Muscle layer of duodenum (tissue), 2 donors: Measurements from ENCODE around the gene DNM3.

Source experiments
- H3K27ac ChIP-seq: one replicate; pipeline ENCODE4 v1.7.0; 2013; ENCODE audit warnings: mild to moderate bottlenecking, low read length
- H3K27me3 ChIP-seq: one replicate; pipeline ENCODE4 v1.7.0; 2013; ENCODE audit warnings: low read depth, mild to moderate bottlenecking, control low read depth, low read length
- H3K36me3 ChIP-seq, 2 donors: one replicate each; pipeline ENCODE4 v1.7.0; 2013; ENCODE audit warnings: low read length in 2 of 2, control low read depth in 1 of 2, mild to moderate bottlenecking in 1 of 2; ENCODE audit not compliant: insufficient read depth in 2 of 2, control insufficient read depth in 1 of 2
- H3K4me1 ChIP-seq, 2 donors: one replicate each; pipeline ENCODE4 v1.7.0; 2013; ENCODE audit warnings: low read length in 2 of 2, mild to moderate bottlenecking in 2 of 2, control low read depth in 1 of 2, moderate library complexity in 1 of 2; ENCODE audit not compliant: insufficient read depth in 2 of 2, control insufficient read depth in 1 of 2
- H3K4me3 ChIP-seq, 2 donors: one replicate each; pipeline ENCODE4 v1.7.0; 2013; ENCODE audit warnings: low read length in 2 of 2, low read depth in 1 of 2, mild to moderate bottlenecking in 1 of 2
- H3K9me3 ChIP-seq, 2 donors: one replicate each; pipeline ENCODE4 v1.7.0; 2013; ENCODE audit warnings: low read length in 2 of 2, control low read depth in 1 of 2, mild to moderate bottlenecking in 1 of 2; ENCODE audit not compliant: control insufficient read depth in 1 of 2
- donor health status: healthy.

DNM3 gene

GRCh38 chr1:172269644-172270043, 428.3 kb downstream of the DNM3 start:
- no peaks in the 10 kb centered on the region for H3K36me3 ChIP-seq
- H3K4me1 ChIP-seq, result peaks cover 7 to 11% of the 10 kb centered on the region in 2 donors
- peak overlapping the region; percentile 18 for H3K27ac ChIP-seq
- no peak overlapping the region for H3K4me3 ChIP-seq
- H3K27me3 ChIP-seq, result no peaks in the 10 kb centered on the region
- H3K9me3 ChIP-seq, result no peaks in the 10 kb centered on the region

GRCh38 chr1:172270605-172271004, 429.3 kb downstream of the DNM3 start:
- peaks cover 7 to 11% of the 10 kb centered on the region in 2 donors for H3K4me1 ChIP-seq
- no peaks in the 10 kb centered on the region for H3K9me3 ChIP-seq
- H3K27ac ChIP-seq, result no peak overlapping the region
- no peaks in the 10 kb centered on the region for H3K27me3 ChIP-seq
- H3K36me3 ChIP-seq, result no peaks in the 10 kb centered on the region
- no peak overlapping the region for H3K4me3 ChIP-seq

- H3K27me3 ChIP-seq, result no peaks in the 10 kb centered on the region
- H3K36me3 ChIP-seq, result no peaks in the 10 kb centered on the region
- no peak overlapping the region for H3K27ac ChIP-seq
- no peak overlapping the region for H3K4me3 ChIP-seq
- no peaks in the 10 kb centered on the region for H3K9me3 ChIP-seq
- peaks cover 7 to 11% of the 10 kb centered on the region in 2 donors for H3K4me1 ChIP-seq
Observed at GRCh38 chr1:172272087-172272486, 430.8 kb downstream of the DNM3 start.

- H3K27me3 ChIP-seq, result no peaks in the 10 kb centered on the region
- H3K36me3 ChIP-seq, result no peaks in the 10 kb centered on the region
- no peak overlapping the region for H3K4me3 ChIP-seq
- H3K4me1 ChIP-seq, result peaks cover 7 to 11% of the 10 kb centered on the region in 2 donors
- no peaks in the 10 kb centered on the region for H3K9me3 ChIP-seq
- H3K27ac ChIP-seq, result no peak overlapping the region
Observed at GRCh38 chr1:172273647-172274396, 432.5 kb downstream of the DNM3 start.

- H3K9me3 ChIP-seq, result no peaks in the 10 kb centered on the region
- peaks cover 0 to 5% of the 10 kb centered on the region in 2 donors for H3K4me1 ChIP-seq
- no peaks in the 10 kb centered on the region for H3K36me3 ChIP-seq
- no peaks in the 10 kb centered on the region for H3K27me3 ChIP-seq
- H3K4me3 ChIP-seq, result no peak overlapping the region
- no peak overlapping the region for H3K27ac ChIP-seq
Observed at GRCh38 chr1:172275478-172275877, 434.2 kb downstream of the DNM3 start.

- Histone ChIP-seq H3K4me3 (no peak overlapping the region), H3K9me3 (no peaks in the 10 kb centered on the region), H3K36me3 (no peaks in the 10 kb centered on the region), H3K27ac (no peak overlapping the region), H3K27me3 (no peaks in the 10 kb centered on the region), H3K4me1 (no peaks in the 10 kb centered on the region)
Observed at GRCh38 chr1:172276120-172276818, 435.0 kb downstream of the DNM3 start.

GRCh38 chr1:172277275-172277674, 436.0 kb downstream of the DNM3 start:
- Histone ChIP-seq H3K27ac (no peak overlapping the region), H3K27me3 (no peaks in the 10 kb centered on the region), H3K4me3 (no peak overlapping the region), H3K4me1 (no peaks in the 10 kb centered on the region), H3K36me3 (no peaks in the 10 kb centered on the region), H3K9me3 (no peaks in the 10 kb centered on the region)

- no peaks in the 10 kb centered on the region for H3K27me3 ChIP-seq
- H3K4me3 ChIP-seq, result no peak overlapping the region
- H3K27ac ChIP-seq, result no peak overlapping the region
- H3K36me3 ChIP-seq, result no peaks in the 10 kb centered on the region
- H3K4me1 ChIP-seq, result no peaks in the 10 kb centered on the region
- H3K9me3 ChIP-seq, result no peaks in the 10 kb centered on the region
Observed at GRCh38 chr1:172277989-172278388, 436.7 kb downstream of the DNM3 start.

- no peak overlapping the region for H3K4me3 ChIP-seq
- no peaks in the 10 kb centered on the region for H3K9me3 ChIP-seq
- no peaks in the 10 kb centered on the region for H3K36me3 ChIP-seq
- H3K4me1 ChIP-seq, result no peaks in the 10 kb centered on the region
- H3K27me3 ChIP-seq, result no peaks in the 10 kb centered on the region
- H3K27ac ChIP-seq, result no peak overlapping the region
Observed at GRCh38 chr1:172278478-172278877, 437.2 kb downstream of the DNM3 start.

GRCh38 chr1:172279939-172280636, 438.8 kb downstream of the DNM3 start:
- Histone ChIP-seq H3K4me1 (no peaks in the 10 kb centered on the region), H3K9me3 (no peaks in the 10 kb centered on the region), H3K4me3 (no peak overlapping the region), H3K27me3 (no peaks in the 10 kb centered on the region), H3K27ac (no peak overlapping the region), H3K36me3 (no peaks in the 10 kb centered on the region)

GRCh38 chr1:172283766-172284165, 442.5 kb downstream of the DNM3 start:
- Histone ChIP-seq H3K36me3 (no peaks in the 10 kb centered on the region), H3K4me1 (peaks cover 0 to 5% of the 10 kb centered on the region in 2 donors), H3K27ac (no peak overlapping the region), H3K27me3 (no peaks in the 10 kb centered on the region), H3K9me3 (no peaks in the 10 kb centered on the region), H3K4me3 (no peak overlapping the region)
